Muscle of leg (tissue), 11 donors: ENCODE data around the gene CAPN5. TPM values are rescaled to one million over a fixed set of nuclear protein-coding genes. Genes with fewer than 3 reads are reported as not detected.

Experiments used
- DNase-seq: peaks from one replicate; pipeline ENCODE4 v3.0.0; 2013
- H3K27ac ChIP-seq: one replicate; pipeline ENCODE4 v1.5.1; 2013; ENCODE audit warnings: mild to moderate bottlenecking, low read length, control low read depth
- H3K27me3 ChIP-seq: one replicate; pipeline ENCODE4 v1.6.1; 2013; ENCODE audit warnings: low read length; ENCODE audit not compliant: control insufficient read depth, insufficient read depth
- H3K36me3 ChIP-seq: one replicate; pipeline ENCODE4 v1.6.1; 2013; ENCODE audit warnings: low read length; ENCODE audit not compliant: control insufficient read depth, insufficient read depth
- H3K4me1 ChIP-seq: one replicate; pipeline ENCODE4 v1.6.1; 2013; ENCODE audit warnings: low read length; ENCODE audit not compliant: control insufficient read depth, insufficient read depth
- H3K4me3 ChIP-seq: one replicate; pipeline ENCODE4 v1.5.1; 2013; ENCODE audit warnings: low read length, control low read depth
- H3K9me3 ChIP-seq: replicated peaks from 2 replicates; pipeline ENCODE4 v1.6.1; 2013; ENCODE audit warnings: low read depth, low read length; ENCODE audit not compliant: control insufficient read depth
- WGBS: methylation state at CpG from one replicate; pipeline ENCODE4 v1.1.5; 2013; ENCODE audit warnings: missing lambda C conversion rate; ENCODE audit not compliant: insufficient coverage; 5-methylcytosine and 5-hydroxymethylcytosine counted together
- polyA plus RNA-seq, 8 donors: library from polyadenylated mRNA; unstranded; fragments of 120-200 nt; gene quantifications; one replicate each; pipeline versions ENCODE4 v1.2.1 to v1.2.3, GENCODE V29; 2013; ENCODE audit warnings: inconsistent platforms in 1 of 8, low replicate concordance in 1 of 8; ENCODE audit not compliant: insufficient read length in 8 of 8, insufficient read depth in 1 of 8
- total RNA-seq: library from RNA; stranded (reverse); fragments of 120-200 nt; gene quantifications from one replicate; pipeline ENCODE4 v1.2.4, GENCODE V29; 2013

CAPN5 gene
- total and polyA plus RNA-seq, 9 donors: 6.2 to 17.8 (median 12.1) TPM

- H3K27me3 ChIP-seq: peaks cover 12% of the 10 kb centered on the region
- peaks cover 4% of the 10 kb centered on the region for H3K4me1 ChIP-seq
- no peaks in the 10 kb centered on the region for H3K9me3 ChIP-seq
- no peak overlapping the region for H3K27ac ChIP-seq
- DNase-seq: no peak
- H3K36me3 ChIP-seq: no peaks in the 10 kb centered on the region
- H3K4me3 ChIP-seq: no peak overlapping the region
- 51% methylated on average over 7 of the region's 12 CpGs for WGBS
Observed at GRCh38 chr11:77030834-77031414, 35.8 kb upstream of the CAPN5 start.

DNA sequence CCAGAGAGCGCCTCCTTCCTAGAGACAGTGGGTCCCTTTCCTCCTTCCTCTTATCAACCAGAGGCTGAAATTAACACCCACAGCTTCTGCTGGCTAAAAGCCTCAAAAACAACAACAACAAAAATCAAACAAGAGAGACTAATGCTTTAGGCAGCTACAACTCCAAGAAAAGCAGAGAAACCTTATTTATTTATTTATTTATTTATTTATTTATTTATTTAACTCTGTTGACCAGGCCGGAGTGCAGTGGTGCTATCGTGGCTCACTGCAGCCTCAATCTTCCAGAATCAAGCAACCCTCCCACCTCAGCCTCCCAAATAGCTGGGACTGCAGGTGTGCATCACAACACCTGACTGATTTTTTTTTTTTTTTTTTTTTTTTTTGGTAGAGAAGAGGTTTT, 35.2 kb upstream of the CAPN5 start:
- no CpG with 5 or more reads among the region's 3 CpGs for WGBS
- no peak for DNase-seq

DNA sequence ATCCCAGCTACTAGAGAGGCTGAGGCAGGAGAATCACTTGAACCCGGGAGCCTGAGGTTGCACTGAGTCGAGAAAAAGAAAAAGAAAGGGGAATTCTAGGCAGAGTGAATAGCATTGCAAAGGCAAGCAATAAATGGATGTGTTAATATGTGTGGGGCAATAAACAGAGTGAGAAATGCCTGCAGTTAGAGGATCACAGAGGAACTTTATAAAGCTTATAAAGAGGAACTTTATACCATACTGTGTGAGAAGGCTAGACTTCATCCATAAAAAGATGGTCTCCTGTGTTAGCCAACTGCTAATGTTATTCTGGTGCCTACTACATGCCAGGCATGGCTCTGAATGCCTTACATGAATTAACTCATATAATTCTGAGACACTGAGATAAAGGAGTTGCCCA, 31.7 kb upstream of the CAPN5 start:
- H3K4me1 ChIP-seq: peaks cover 6% of the 10 kb centered on the region
- no peaks in the 10 kb centered on the region for H3K9me3 ChIP-seq
- WGBS: 83% methylated on average over 2 of the region's 2 CpGs
- H3K27ac ChIP-seq: no peak overlapping the region
- no peaks in the 10 kb centered on the region for H3K36me3 ChIP-seq
- H3K4me3 ChIP-seq: no peak overlapping the region
- no peak for DNase-seq
- peaks cover 35% of the 10 kb centered on the region for H3K27me3 ChIP-seq

More for the DNA sequence above, 35.2 kb upstream of the CAPN5 start:
- peaks cover 12% of the 10 kb centered on the region for H3K27me3 ChIP-seq
- H3K9me3 ChIP-seq: no peaks in the 10 kb centered on the region
- peaks cover 4% of the 10 kb centered on the region for H3K4me1 ChIP-seq
- no peaks in the 10 kb centered on the region for H3K36me3 ChIP-seq
- no peak overlapping the region for H3K4me3 ChIP-seq
- H3K27ac ChIP-seq: no peak overlapping the region

DNA sequence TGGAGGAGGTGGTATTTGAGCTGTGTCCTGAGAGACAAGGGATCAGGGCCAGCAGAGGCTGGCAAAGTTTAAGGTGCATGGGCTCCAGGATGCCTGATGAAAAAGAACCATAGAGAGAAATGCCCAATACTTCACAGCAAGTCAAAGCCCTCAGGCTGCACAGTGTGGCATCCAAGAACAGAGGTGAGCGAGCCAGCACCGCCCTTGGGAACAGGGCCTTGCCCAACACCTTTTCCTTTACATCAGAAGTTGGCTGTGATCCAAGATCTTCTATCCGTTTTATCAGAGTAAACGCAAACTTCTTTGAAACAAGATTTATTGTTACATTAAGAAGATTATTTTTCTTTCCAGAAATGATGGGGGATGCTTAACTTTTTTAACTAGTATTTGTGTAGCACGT, 31.2 kb upstream of the CAPN5 start:
- WGBS: 73% methylated on average over 2 of the region's 5 CpGs
- no peak for DNase-seq
- Histone ChIP-seq H3K4me3 (no peak overlapping the region), H3K9me3 (no peaks in the 10 kb centered on the region), H3K27ac (no peak overlapping the region), H3K4me1 (peaks cover 8% of the 10 kb centered on the region), H3K27me3 (peaks cover 37% of the 10 kb centered on the region), H3K36me3 (no peaks in the 10 kb centered on the region)

GRCh38 chr11:77036398-77036797, 30.4 kb upstream of the CAPN5 start:
- 38% methylated on average over 1 of the region's 5 CpGs for WGBS
- Histone ChIP-seq H3K4me3 (no peak overlapping the region), H3K27ac (no peak overlapping the region), H3K36me3 (no peaks in the 10 kb centered on the region), H3K9me3 (no peaks in the 10 kb centered on the region), H3K27me3 (peaks cover 39% of the 10 kb centered on the region), H3K4me1 (peaks cover 8% of the 10 kb centered on the region)
- no peak for DNase-seq

DNA sequence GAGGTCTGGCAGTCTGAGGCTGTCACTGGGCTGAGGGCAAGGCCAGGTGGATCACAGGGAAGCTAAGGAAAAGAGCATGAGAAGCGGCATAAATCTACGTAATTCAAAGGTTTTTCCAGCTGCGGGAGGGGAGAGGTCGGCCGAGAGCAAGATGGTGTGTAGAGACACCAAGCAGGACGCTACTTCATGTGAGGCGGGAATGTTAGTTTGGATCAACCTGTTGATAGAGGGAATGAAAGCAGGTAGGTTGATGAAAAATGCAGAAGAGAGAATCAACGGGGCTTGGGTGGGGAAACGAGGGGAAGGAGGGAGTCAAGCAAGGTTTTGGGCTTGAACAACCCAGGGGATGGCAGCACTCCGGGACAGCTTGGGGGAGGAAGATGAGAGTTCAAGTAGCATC, 29.7 kb upstream of the CAPN5 start:
- DNase-seq: no peak
- whole genome bisulfite sequencing: 73% methylated on average over 10 of the region's 10 CpGs
- Histone ChIP-seq H3K4me3 (no peak overlapping the region), H3K27me3 (peaks cover 44% of the 10 kb centered on the region), H3K9me3 (no peaks in the 10 kb centered on the region), H3K36me3 (no peaks in the 10 kb centered on the region), H3K27ac (no peak overlapping the region), H3K4me1 (peaks cover 8% of the 10 kb centered on the region)

GRCh38 chr11:77038029-77038824, 28.5 kb upstream of the CAPN5 start:
- WGBS: 87% methylated on average over 8 of the region's 10 CpGs
- Histone ChIP-seq H3K27me3 (peaks cover 48% of the 10 kb centered on the region), H3K9me3 (no peaks in the 10 kb centered on the region), H3K27ac (no peak overlapping the region), H3K4me1 (peaks cover 8% of the 10 kb centered on the region), H3K4me3 (no peak overlapping the region), H3K36me3 (no peaks in the 10 kb centered on the region)
- no peak for DNase-seq

GRCh38 chr11:77038825-77039326, 27.9 kb upstream of the CAPN5 start:
- Histone ChIP-seq H3K27me3 (peaks cover 51% of the 10 kb centered on the region), H3K9me3 (no peaks in the 10 kb centered on the region), H3K27ac (no peak overlapping the region), H3K36me3 (no peaks in the 10 kb centered on the region), H3K4me1 (peaks cover 8% of the 10 kb centered on the region), H3K4me3 (no peak overlapping the region)
- no peak for DNase-seq
- 80% methylated on average over 14 of the region's 16 CpGs for WGBS

DNA sequence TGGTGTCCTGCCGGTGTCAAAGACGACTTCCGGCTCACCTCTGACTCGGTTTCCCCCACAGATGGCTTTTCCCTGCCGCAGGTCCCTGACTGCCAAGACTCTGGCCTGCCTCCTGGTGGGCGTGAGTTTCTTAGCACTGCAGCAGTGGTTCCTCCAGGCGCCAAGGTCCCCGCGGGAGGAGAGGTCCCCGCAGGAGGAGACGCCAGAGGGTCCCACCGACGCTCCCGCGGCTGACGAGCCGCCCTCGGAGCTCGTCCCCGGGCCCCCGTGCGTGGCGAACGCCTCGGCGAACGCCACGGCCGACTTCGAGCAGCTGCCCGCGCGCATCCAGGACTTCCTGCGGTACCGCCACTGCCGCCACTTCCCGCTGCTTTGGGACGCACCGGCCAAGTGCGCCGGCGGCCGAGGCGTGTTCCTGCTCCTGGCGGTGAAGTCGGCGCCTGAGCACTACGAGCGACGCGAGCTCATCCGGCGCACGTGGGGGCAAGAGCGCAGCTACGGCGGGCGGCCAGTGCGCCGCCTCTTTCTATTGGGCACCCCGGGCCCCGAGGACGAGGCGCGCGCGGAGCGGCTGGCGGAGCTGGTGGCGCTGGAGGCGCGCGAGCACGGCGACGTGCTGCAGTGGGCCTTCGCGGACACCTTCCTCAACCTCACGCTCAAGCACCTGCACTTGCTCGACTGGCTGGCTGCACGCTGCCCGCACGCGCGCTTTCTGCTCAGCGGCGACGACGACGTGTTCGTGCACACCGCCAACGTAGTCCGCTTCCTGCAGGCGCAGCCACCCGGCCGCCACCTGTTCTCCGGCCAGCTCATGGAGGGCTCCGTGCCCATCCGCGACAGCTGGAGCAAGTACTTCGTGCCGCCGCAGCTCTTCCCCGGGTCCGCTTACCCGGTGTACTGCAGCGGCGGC, 27.0 kb upstream of the CAPN5 start:
- H3K27me3 ChIP-seq: peaks cover 51% of the 10 kb centered on the region
- DNase-seq: peak; percentile 60

GRCh38 chr11:77040401-77040777, 26.4 kb upstream of the CAPN5 start:
- peaks cover 58% of the 10 kb centered on the region for H3K27me3 ChIP-seq
- no peaks in the 10 kb centered on the region for H3K36me3 ChIP-seq
- H3K4me3 ChIP-seq: no peak overlapping the region
- WGBS: 74% methylated on average over 37 of the region's 37 CpGs
- peaks cover 8% of the 10 kb centered on the region for H3K4me1 ChIP-seq
- H3K27ac ChIP-seq: no peak overlapping the region
- H3K9me3 ChIP-seq: no peaks in the 10 kb centered on the region
- DNase-seq: no peak

More for the DNA sequence above, 27.0 kb upstream of the CAPN5 start:
- Histone ChIP-seq H3K27ac (no peak overlapping the region), H3K4me3 (no peak overlapping the region), H3K4me1 (peaks cover 8% of the 10 kb centered on the region), H3K36me3 (no peaks in the 10 kb centered on the region), H3K9me3 (no peaks in the 10 kb centered on the region)
- WGBS: 10% methylated on average over 109 of the region's 109 CpGs
